Hepatocyte (in vitro differentiated cells): ENCODE measurements around the gene KLHL17. TPM values are rescaled to one million over a fixed set of nuclear protein-coding genes. Genes with fewer than 3 reads are reported as not detected.
A peak's percentile ranks its signal among the peaks of the same experiment; 100 is the strongest.

Experiments used
- DNase-seq: peaks from one replicate; pipeline ENCODE4 v3.0.0-alpha.2; 2016; ENCODE audit warnings: low spot score
- H2AFZ ChIP-seq: fragments of 200-600 bp; sonication (generic); 2 replicates; pipeline ENCODE4 v1.6.0; 2016; ENCODE audit warnings: antibody characterized with exemption, mild to moderate bottlenecking
- H3K27ac ChIP-seq: fragments of 200-600 bp; sonication (generic); 2 replicates; pipeline ENCODE4 v1.5.1; 2016; ENCODE audit warnings: mild to moderate bottlenecking
- H3K27me3 ChIP-seq: fragments of 200-600 bp; sonication (generic); 2 replicates; pipeline ENCODE4 v1.6.1; 2016
- H3K36me3 ChIP-seq: fragments of 200-600 bp; sonication (generic); replicated peaks from 2 replicates; pipeline ENCODE4 v1.5.1; 2016; ENCODE audit warnings: low read depth; ENCODE audit not compliant: insufficient read depth
- H3K4me1 ChIP-seq: fragments of 200-600 bp; sonication (generic); 2 replicates; pipeline ENCODE4 v1.5.1; 2016; ENCODE audit warnings: mild to moderate bottlenecking, moderate library complexity; ENCODE audit not compliant: insufficient read depth
- H3K4me2 ChIP-seq: fragments of 200-600 bp; sonication (generic); 2 replicates; pipeline ENCODE4 v1.6.0; 2016
- H3K4me3 ChIP-seq: fragments of 200-600 bp; sonication (generic); 2 replicates; pipeline ENCODE4 v1.5.1; 2016; ENCODE audit warnings: mild to moderate bottlenecking
- H3K79me2 ChIP-seq: fragments of 200-600 bp; sonication (generic); 2 replicates; pipeline ENCODE4 v1.6.0; 2017; ENCODE audit warnings: mild to moderate bottlenecking
- H3K9me2 ChIP-seq: fragments of 200-600 bp; sonication (generic); replicated peaks from 2 replicates; pipeline ENCODE4 v1.6.0; 2017; ENCODE audit warnings: mild to moderate bottlenecking; ENCODE audit not compliant: insufficient read depth
- H3K9me3 ChIP-seq: fragments of 200-600 bp; sonication (generic); 2 replicates; pipeline ENCODE4 v1.5.1; 2016; ENCODE audit warnings: low read depth, mild to moderate bottlenecking
- H4K20me1 ChIP-seq: fragments of 200-600 bp; sonication (generic); 2 replicates; pipeline ENCODE4 v1.6.0; 2016; ENCODE audit warnings: mild to moderate bottlenecking; ENCODE audit not compliant: insufficient read depth, poor library complexity, severe bottlenecking
- EZH2 ChIP-seq: fragments of 200-600 bp; sonication (generic); IDR thresholded peaks from 2 replicates; pipeline ENCODE4 v1.6.1; 2016; ENCODE audit warnings: antibody characterized with exemption, mild to moderate bottlenecking, borderline replicate concordance
- EZH2phosphoT487 ChIP-seq: fragments of 200-600 bp; sonication (generic); IDR thresholded peaks from one replicate; pipeline ENCODE4 v1.6.1; 2018; ENCODE audit warnings: antibody characterized with exemption, mild to moderate bottlenecking, low read depth, moderate library complexity; ENCODE audit not compliant: unreplicated experiment, severe bottlenecking
- WGBS: methylation state at CpG from one replicate; pipeline ENCODE4 v1.1.6; 2016; ENCODE audit warnings: low lambda C conversion rate; ENCODE audit errors: missing lambda C conversion rate; 5-methylcytosine and 5-hydroxymethylcytosine counted together
- polyA plus RNA-seq: library from polyadenylated mRNA; unstranded; fragments of >200 nt; fragmentation: Nextera tagmentation; extraction: Ambion mirVana; gene quantifications from 2 replicates; pipeline ENCODE4 v1.2.1, GENCODE V29; 2016
- total RNA-seq: library from RNA; depleted of rRNA; stranded (reverse); fragments of >200 nt; gene quantifications from 2 replicates; pipeline ENCODE4 v1.2.3, GENCODE V29; 2014
- TF ChIP-seq, protein P1 (sequence below): fragments of 200-600 bp; sonication (generic); IDR thresholded peaks from 2 replicates; pipeline ENCODE4 v1.5.1; 2016; ENCODE audit warnings: antibody characterized with exemption, mild to moderate bottlenecking; ENCODE audit not compliant: poor library complexity

KLHL17 gene
- total and polyA plus RNA-seq, 2 experiments from 2014 or later = 13.8 to 25.0 TPM

DNA sequence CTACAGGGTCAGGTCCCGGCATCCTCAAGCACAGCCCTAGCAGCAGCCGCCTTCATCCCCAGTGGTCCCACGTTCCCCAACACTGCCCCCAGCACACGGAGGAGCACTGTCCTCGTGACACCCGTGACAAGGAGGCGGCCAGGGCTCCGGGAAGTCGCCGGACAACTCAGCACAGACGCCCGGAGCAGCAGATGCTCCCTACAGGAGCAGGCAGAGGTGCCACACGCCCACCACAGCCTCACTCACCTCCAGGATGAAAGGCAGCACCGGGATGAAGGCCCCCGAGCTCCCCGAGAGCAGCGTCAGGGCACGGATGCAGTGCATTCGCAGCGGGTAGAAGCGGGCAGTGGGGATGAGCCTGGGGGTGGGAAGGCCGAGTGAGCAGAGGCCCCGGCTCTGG lies 9.5 kb upstream of the KLHL17 start:
- no peak for TF ChIP-seq EZH2phosphoT487
- TF ChIP-seq EZH2 = no peak
- TF ChIP-seq, protein P1, sequence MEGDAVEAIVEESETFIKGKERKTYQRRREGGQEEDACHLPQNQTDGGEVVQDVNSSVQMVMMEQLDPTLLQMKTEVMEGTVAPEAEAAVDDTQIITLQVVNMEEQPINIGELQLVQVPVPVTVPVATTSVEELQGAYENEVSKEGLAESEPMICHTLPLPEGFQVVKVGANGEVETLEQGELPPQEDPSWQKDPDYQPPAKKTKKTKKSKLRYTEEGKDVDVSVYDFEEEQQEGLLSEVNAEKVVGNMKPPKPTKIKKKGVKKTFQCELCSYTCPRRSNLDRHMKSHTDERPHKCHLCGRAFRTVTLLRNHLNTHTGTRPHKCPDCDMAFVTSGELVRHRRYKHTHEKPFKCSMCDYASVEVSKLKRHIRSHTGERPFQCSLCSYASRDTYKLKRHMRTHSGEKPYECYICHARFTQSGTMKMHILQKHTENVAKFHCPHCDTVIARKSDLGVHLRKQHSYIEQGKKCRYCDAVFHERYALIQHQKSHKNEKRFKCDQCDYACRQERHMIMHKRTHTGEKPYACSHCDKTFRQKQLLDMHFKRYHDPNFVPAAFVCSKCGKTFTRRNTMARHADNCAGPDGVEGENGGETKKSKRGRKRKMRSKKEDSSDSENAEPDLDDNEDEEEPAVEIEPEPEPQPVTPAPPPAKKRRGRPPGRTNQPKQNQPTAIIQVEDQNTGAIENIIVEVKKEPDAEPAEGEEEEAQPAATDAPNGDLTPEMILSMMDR = no peak
- no peaks in the 10 kb centered on the region for H3K27me3 ChIP-seq
- 93% methylated on average over 18 of the region's 23 CpGs for WGBS
- H3K4me1 ChIP-seq = no peaks in the 10 kb centered on the region
- no peaks in the 10 kb centered on the region for H3K9me2 ChIP-seq
- H3K4me2 ChIP-seq = no peak overlapping the region
- no peak overlapping the region for H3K4me3 ChIP-seq
- no peaks in the 10 kb centered on the region for H3K9me3 ChIP-seq
- no peaks in the 10 kb centered on the region for H3K79me2 ChIP-seq
- no peaks in the 10 kb centered on the region for H3K36me3 ChIP-seq
- no peak overlapping the region for H2AFZ ChIP-seq
- no peak overlapping the region for H3K27ac ChIP-seq
- DNase-seq = no peak
- H4K20me1 ChIP-seq = no peaks in the 10 kb centered on the region

DNA sequence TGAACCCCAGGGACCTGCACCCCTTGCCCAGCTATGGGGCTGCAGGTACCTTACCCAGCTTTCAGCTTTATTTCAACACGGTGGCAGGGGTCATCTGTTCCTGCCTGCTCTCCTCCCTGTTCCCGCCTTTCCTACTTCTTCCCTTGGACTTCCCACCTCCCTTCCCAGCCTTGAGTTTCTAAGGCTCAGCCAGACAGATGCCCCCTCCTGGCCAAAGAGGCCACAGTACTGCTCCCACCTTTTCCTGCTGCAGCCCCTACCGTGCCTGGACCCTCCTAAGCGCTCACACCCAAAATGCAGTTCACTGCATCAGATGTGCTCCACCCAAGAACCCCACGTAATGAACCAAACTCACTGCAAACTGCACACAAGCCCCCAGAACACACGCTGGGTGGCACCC lies 9.0 kb upstream of the KLHL17 start:
- Histone ChIP-seq H3K4me2 (no peak overlapping the region), H4K20me1 (no peaks in the 10 kb centered on the region), H3K9me3 (no peaks in the 10 kb centered on the region), H2AFZ (no peak overlapping the region), H3K79me2 (no peaks in the 10 kb centered on the region), H3K4me3 (no peak overlapping the region), H3K36me3 (no peaks in the 10 kb centered on the region), H3K27me3 (no peaks in the 10 kb centered on the region), H3K4me1 (no peaks in the 10 kb centered on the region), H3K27ac (no peak overlapping the region), H3K9me2 (no peaks in the 10 kb centered on the region)
- DNase-seq = no peak
- no peak for TF ChIP-seq EZH2phosphoT487
- TF ChIP-seq, protein P1 = peak; percentile 41
- WGBS = 68% methylated on average over 6 of the region's 6 CpGs

DNA sequence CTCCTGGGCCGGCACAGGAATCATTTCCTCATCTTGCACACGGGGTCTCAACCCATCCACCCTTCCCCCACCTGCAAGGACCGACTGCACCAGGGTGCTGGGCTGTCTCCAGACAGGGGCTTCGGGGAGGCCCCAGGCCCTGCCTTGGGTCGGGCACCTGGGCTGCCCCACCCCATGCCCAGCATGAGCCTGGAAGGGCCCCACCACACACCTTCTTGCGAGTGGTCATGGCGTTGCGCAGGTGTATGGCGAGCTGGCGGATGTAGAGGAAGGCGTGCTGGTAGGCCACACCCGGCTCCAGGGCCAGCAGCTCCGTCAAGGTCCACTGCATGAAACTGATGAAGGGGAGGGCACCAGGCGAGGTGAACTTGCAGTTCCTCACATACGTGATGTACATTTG lies 8.2 kb upstream of the KLHL17 start:
- H3K27me3 ChIP-seq = no peaks in the 10 kb centered on the region
- H4K20me1 ChIP-seq = peaks cover 2% of the 10 kb centered on the region
- no peak overlapping the region for H3K27ac ChIP-seq
- no peak for DNase-seq
- H3K4me2 ChIP-seq = no peak overlapping the region
- 95% methylated on average over 15 of the region's 15 CpGs for WGBS
- H3K9me3 ChIP-seq = no peaks in the 10 kb centered on the region
- no peaks in the 10 kb centered on the region for H3K36me3 ChIP-seq
- H3K79me2 ChIP-seq = peaks cover 2% of the 10 kb centered on the region
- H3K9me2 ChIP-seq = no peaks in the 10 kb centered on the region
- TF ChIP-seq EZH2 = no peak
- no peaks in the 10 kb centered on the region for H3K4me1 ChIP-seq
- no peak overlapping the region for H2AFZ ChIP-seq
- no peak overlapping the region for H3K4me3 ChIP-seq

DNA sequence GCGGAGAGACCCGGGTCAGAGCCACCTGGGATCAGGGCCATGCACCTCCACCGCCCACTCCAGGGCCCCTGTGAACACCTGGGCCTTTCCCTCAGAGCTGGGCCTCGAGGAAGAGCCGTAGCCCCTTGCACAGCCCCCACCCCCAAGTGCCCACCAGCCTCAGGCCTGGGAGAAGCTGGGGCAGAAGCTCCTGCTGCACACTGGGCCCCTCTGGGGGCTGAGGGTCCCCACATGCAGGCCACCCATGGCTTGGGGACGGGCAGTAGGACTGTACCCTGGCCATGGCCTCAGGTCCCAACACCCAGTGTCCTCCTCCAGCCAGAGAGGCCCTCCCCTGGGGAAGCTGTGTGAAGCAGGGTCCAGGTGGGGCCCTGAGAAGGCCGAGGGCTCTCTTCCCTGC lies 7.8 kb upstream of the KLHL17 start:
- H3K4me3 ChIP-seq = no peak overlapping the region
- no peak overlapping the region for H3K27ac ChIP-seq
- peaks cover 6% of the 10 kb centered on the region for H3K79me2 ChIP-seq
- H3K27me3 ChIP-seq = no peaks in the 10 kb centered on the region
- no peak for DNase-seq
- H3K4me2 ChIP-seq = no peak overlapping the region
- TF ChIP-seq EZH2 (no peak), EZH2phosphoT487 (no peak)
- TF ChIP-seq, protein P1 = no peak
- peaks cover 5% of the 10 kb centered on the region for H4K20me1 ChIP-seq
- H3K9me3 ChIP-seq = no peaks in the 10 kb centered on the region
- H3K36me3 ChIP-seq = no peaks in the 10 kb centered on the region
- no peaks in the 10 kb centered on the region for H3K9me2 ChIP-seq
- 92% methylated on average over 7 of the region's 7 CpGs for WGBS
- no peaks in the 10 kb centered on the region for H3K4me1 ChIP-seq
- no peak overlapping the region for H2AFZ ChIP-seq
